Gastrocnemius medialis (tissue), 4 donors: ENCODE data around the gene FITM1.

Experiments
- CTCF ChIP-seq, 5 experiments: fragments of 450-650 bp in 3 of 5; fragments of 200-600 bp in 2 of 5; sonication (generic) in 2 of 5; IDR thresholded peaks in 4 of 5; conservative IDR thresholded peaks in 1 of 5; 1 replicate in 4 of 5; 2 replicates in 1 of 5; pipeline ENCODE4 v1.5.1; 2016 to 2019; ENCODE audit warnings: antibody characterized with exemption in 5 of 5, mild to moderate bottlenecking in 3 of 5, moderate library complexity in 3 of 5
- POLR2A ChIP-seq, 2 donors: fragments of 450-650 bp; IDR thresholded peaks; one replicate each; pipeline ENCODE4 v1.6.1; 2017; ENCODE audit warnings: antibody characterized with exemption in 2 of 2, mild to moderate bottlenecking in 2 of 2, moderate library complexity in 2 of 2

- TF ChIP-seq CTCF (IDR thresholded peaks at IDR 0.05 in 4 of 5, conservative IDR thresholded peaks at IDR 0.05 in 1 of 5) (no peak), POLR2A (IDR thresholded peaks at IDR 0.05) (no peak)
These were observed 3.3 kb downstream of the FITM1 start for GRCh38 chr14:24133735-24134134.
